T47D (cell line): ENCODE results near the gene LZTR1.
"Not testable (repeated sequence)": the region's sequence is repeated elsewhere in the genome, so short reads cannot be mapped to it uniquely, and the experiment has no call there.

Experiments used
- DNase-seq, 2 experiments: peaks; one replicate each; pipeline versions ENCODE4 v3.0.0 to v3.0.0-alpha.2; 2011 to 2012; ENCODE audit warnings: low read depth in 1 of 2, low spot score in 1 of 2
- JUND ChIP-seq: IDR thresholded peaks from 2 replicates; pipeline ENCODE4 v1.6.1; 2012; ENCODE audit warnings: low read depth
- in situ Hi-C: cut with HindIII; loops from 2 replicates; pipeline ENCODE4 v1.10.0; 2016; ENCODE audit warnings: low sequenced_read_pairs, low pct_unique_long_range_greater_than_20kb

LZTR1 gene

DNA sequence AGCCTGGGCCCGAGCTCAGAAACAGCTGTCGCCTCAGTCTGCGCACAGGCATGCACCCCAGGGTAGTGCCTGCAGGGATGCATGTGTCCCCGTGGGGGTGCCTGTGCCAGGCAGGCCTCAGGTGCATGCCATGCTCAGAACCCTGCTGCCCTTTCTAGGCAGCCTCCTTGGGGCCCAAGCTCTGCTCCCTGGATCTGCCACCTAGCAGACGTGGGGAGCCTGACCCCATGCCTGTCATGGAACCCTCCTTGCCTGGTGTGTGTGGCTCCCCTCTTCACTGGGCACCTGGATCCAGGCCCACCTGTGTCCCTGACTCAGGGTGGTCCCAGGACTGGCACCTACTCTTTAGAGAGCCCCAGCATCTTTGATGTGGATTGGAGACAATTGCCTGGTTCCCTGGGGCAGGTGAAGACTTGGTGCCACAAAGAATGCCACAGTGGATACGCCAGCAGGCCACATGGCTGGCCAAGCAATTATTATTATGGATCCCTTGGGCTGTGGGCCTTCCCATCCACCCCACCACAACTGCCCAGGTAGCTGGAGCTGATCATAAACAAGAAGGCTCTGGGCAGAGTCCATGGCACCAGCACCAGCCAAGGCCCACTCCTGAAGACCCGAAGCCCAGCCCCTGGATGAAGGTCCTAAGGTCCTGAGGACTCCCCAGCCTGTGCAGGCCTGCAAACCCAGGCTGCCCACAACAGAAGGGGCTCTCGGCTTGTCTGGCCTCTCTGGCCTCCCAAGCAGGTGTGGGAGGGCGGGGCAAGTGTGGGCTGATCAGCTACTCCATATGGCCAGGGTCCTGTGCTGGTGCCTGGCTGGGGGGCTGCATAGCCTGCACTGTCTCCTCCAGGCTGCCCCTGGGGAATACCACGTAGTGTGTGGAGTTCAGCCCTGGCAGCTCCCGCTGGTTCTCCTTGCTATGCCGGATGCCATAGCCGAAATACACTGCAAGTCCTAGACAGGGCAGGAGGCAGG lies 46.5 kb downstream of the LZTR1 start:
- no peak for TF ChIP-seq JUND

GRCh38 chr22:21029486-21030025 lies 47.5 kb downstream of the LZTR1 start:
- in situ Hi-C loops: no loop called here
- no peak for DNase-seq
- TF ChIP-seq JUND: no peak

More for the DNA sequence above, 46.5 kb downstream of the LZTR1 start:
- DNase-seq: no peak
- in situ Hi-C loops: no loop called here

DNA sequence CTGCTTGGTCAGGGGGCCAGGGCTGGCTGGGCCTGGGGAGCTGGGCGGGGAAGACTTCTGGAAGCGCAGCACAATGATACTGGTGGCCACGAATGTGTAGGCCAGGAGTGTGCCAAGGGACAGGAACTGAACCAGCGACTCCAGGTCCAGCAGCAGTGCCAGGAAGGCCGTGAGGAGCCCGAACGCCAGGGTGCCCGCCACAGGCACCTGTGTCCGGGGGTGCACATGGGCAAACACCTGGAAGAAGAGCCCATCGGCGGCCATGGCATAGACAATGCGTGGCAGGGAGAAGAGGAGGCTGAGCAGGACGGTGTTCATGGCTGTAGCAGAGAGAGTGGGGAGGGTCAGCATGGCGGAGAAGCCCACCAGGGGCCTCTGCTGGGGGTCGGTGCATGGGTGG lies 47.9 kb downstream of the LZTR1 start:
- TF ChIP-seq JUND: no peak
- no peak for DNase-seq
- in situ Hi-C loops: no loop called here

GRCh38 chr22:21030621-21031544 lies 48.8 kb downstream of the LZTR1 start:
- in situ Hi-C loops: no loop called here
- TF ChIP-seq JUND: no peak
- DNase-seq: no peak

DNA sequence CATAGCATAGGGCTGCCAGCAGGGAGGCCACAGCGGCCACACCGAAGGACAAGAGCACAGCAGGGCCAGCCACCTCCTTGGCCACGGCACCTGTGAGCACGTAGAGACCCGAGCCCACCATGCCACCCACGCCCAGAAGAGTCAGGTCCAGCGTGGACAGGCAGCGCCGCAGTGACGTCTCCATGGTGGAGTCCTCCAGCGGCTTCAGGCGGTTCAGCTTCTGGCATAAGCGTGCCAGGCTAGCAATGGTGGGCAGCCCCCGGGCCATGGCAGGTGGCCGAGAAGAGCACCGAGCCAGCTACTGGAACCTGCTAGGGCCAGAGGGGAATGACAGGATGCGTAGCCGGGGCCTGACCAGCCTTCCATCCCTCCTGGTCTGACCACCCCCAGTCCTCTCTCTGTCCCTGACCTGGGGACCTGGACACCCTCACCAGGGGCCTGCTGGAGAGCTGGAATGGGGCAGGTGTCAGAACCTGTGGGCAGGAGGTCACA lies 49.5 kb downstream of the LZTR1 start:
- TF ChIP-seq JUND: no peak
- in situ Hi-C loops: no loop called here
- DNase-seq: no peak

- no peak for DNase-seq
- TF ChIP-seq JUND: no peak
- in situ Hi-C loops: no loop called here
Observed at GRCh38 chr22:21032037-21032867, 50.2 kb downstream of the LZTR1 start, which contains the start of gene SLC7A4. Gene SLC7A4, minus strand, starts transcription at chr22:21032561. Its CDS starts 749 bp downstream, at chr22:21031812.

DNA sequence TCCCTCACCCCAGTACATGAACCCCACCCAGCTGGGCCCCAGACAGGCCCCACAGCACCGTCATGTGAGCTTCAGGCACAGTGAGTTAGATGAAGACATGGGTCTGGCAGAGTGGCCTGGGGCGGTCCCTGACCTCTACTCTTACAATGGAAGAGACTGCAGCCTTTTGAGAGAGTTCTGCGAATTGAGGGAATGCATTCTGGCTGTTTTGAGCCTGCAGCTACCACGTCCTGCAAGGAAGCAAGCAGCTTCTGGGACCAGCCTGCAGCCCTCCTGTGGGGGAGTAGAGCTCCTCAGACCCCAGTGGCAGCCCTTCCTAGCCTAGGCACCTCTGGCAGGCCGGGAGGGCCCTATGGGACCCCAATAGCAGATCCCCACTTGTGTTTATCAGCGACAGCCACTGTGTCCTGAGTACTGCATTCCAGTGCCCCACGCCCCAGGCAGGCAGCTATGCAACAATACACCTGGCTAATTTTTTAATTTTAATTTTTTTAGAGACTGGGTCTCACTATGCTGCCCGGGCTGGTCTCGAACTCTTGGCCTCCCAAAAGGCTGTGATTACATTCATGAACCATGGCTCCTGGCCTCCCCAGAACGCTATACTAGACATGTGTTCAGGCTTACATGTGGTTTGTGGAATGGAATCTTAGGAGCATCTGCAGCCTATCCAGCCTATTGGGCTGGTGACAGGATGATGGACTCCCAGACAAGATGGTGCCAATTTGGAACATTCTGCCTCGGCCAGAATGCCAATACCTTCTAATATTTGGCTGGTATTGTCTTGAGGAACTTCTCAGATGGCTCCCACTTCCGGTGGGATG lies 51.0 kb downstream of the LZTR1 start:
- in situ Hi-C loops: no loop called here
- no peak for DNase-seq
- TF ChIP-seq JUND: no peak

DNA sequence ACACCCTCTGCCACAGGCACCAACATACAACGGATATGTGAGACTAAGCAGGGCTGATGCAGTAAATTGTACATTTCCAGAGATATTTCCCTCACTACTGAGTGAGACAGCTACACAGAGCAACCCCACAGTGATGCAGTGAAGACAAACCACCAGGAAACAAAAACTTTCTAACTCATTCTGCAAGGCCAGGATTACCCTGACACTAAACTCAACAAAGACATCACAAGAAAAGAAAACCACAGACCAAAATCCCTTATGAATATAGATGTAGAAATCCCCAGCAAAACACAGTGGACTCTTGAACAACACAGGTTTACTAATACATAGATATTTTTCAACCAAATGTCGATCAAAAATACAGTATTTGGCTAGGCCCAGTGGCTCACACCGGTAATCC lies 51.8 kb downstream of the LZTR1 start:
- in situ Hi-C loops: no loop called here
- no peak for DNase-seq
- no peak for TF ChIP-seq JUND

GRCh38 chr22:21034989-21035388 lies 52.9 kb downstream of the LZTR1 start:
- TF ChIP-seq JUND: no peak
- in situ Hi-C loops: no loop called here
- DNase-seq: no peak

DNA sequence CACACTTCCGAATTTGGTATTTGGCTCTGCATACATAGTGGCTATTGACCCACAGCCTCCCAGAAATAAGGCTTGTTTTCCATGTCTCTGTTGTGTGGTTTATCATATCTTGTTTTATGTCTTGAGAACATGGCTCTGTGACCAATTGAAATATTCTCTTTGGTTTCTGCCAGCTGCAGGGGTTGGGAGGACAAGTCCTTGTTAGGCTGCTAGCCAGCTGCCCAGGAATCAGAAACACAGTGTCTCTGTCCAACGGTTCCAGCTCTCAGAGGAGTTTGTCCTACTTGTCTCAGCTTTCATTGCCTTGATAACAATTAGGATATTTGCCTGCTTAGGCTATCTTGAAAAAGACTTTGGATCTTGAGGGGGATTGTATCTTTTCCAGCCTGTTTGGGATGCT lies 56.3 kb downstream of the LZTR1 start:
- no peak for DNase-seq
- TF ChIP-seq JUND: no peak
- in situ Hi-C loops: no loop called here

DNA sequence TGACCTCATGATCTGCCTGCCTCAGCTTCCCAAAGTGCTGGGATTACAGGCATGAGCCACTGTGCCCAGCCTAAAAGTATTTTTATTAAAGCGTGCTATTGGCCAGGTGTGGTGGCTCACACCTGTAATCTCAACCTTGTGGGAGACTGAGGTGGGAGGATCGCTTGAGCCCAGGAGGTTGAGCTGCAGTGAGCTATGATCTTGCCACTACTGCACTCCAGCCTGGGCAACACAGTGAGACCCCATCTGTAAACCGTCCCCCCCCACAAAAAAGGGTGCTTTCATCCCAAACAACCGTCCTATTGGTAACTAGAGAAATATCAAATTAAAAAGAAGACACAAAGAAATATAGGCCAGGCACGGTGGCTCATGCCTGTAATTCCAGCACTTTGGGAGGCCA lies 57.1 kb downstream of the LZTR1 start:
- in situ Hi-C loops, DNase-seq: not testable (repeated sequence)
